H1 (cell line): ENCODE data around the gene GTF2F1. TPM values are rescaled to one million over a fixed set of nuclear protein-coding genes. Genes with fewer than 3 reads are reported as not detected.

Experiments used
- CTCF ChIA-PET: fragments of 300-600 bp; sonication (Branson Sonifier 250); formaldehyde crosslinking; loops from one replicate; lab custom pipeline; 2021; ENCODE audit not compliant: partially characterized antibody; lab: Charles Lee
- POLR2A ChIA-PET: fragments of 300-600 bp; sonication (Branson Sonifier 250); formaldehyde crosslinking; loops from one replicate; lab custom pipeline; 2021; ENCODE audit warnings: inconsistent platforms; ENCODE audit not compliant: partially characterized antibody; lab: Charles Lee
- DNase-seq, 2 experiments: peaks; one replicate each; pipeline versions ENCODE4 v3.0.0 to v3.0.0-alpha.2; 2010 to 2022; ENCODE audit warnings: low spot score in 2 of 2, low read depth in 1 of 2, mixed read lengths in 1 of 2
- FAIRE-seq: peaks from 2 replicates; lab custom pipeline; 2011; peaks lifted over from hg19 to GRCh38; lab: Jason Lieb, UNC
- H2AFZ ChIP-seq: 2 replicates; pipeline ENCODE4 v1.8.1; 2012; ENCODE audit warnings: low read length, inconsistent platforms
- H2AK5ac ChIP-seq: 2 replicates; pipeline ENCODE4 v1.6.1; 2013; ENCODE audit warnings: low read depth, low read length
- H2BK120ac ChIP-seq: replicated peaks from 2 replicates; pipeline ENCODE3; 2013; ENCODE audit warnings: low read depth, low read length, inconsistent platforms
- H2BK12ac ChIP-seq: 2 replicates; pipeline ENCODE4 v1.6.1; 2013; ENCODE audit warnings: low read depth, low read length
- H2BK15ac ChIP-seq: 2 replicates; pipeline ENCODE4 v1.6.1; 2013; ENCODE audit warnings: low read length
- H2BK20ac ChIP-seq: 2 replicates; pipeline ENCODE4 v1.6.1; 2013; ENCODE audit warnings: low read length
- H2BK5ac ChIP-seq: 2 replicates; pipeline ENCODE4 v1.6.1; 2013; ENCODE audit warnings: low read depth, low read length
- H3K14ac ChIP-seq: 2 replicates; pipeline ENCODE4 v1.6.1; 2013; ENCODE audit warnings: inconsistent platforms; ENCODE audit not compliant: insufficient read length
- H3K18ac ChIP-seq: 2 replicates; pipeline ENCODE4 v1.6.1; 2013; ENCODE audit warnings: low read length; ENCODE audit errors: extremely low read depth
- H3K23ac ChIP-seq: 2 replicates; pipeline ENCODE4 v1.6.1; 2013; ENCODE audit warnings: inconsistent platforms; ENCODE audit not compliant: insufficient read length
- H3K23me2 ChIP-seq: 2 replicates; pipeline ENCODE4 v1.6.1; 2013; ENCODE audit warnings: low read depth, low read length
- H3K27ac ChIP-seq: 2 replicates; pipeline ENCODE4 v1.6.1; 2011; ENCODE audit warnings: low read depth, low read length, inconsistent platforms
- H3K27me3 ChIP-seq, 4 experiments: replicated peaks in 1 of 4; 1 replicate in 1 of 4; 2 replicates in 3 of 4; pipeline versions ENCODE4 v1.6.1 to v1.8.1; 2011 to 2013; ENCODE audit warnings: low read length in 3 of 4, mild to moderate bottlenecking in 3 of 4, inconsistent platforms in 2 of 4, mixed read lengths in 2 of 4, moderate library complexity in 1 of 4; ENCODE audit not compliant: control insufficient read depth in 3 of 4, insufficient read depth in 3 of 4; ENCODE audit errors: extremely low read depth in 1 of 4
- H3K36me3 ChIP-seq, 4 experiments: 2 replicates each; pipeline versions ENCODE4 v1.6.1 to v1.8.1; 2011 to 2013; ENCODE audit warnings: mild to moderate bottlenecking in 4 of 4, low read length in 3 of 4, moderate library complexity in 2 of 4, control low read depth in 1 of 4, inconsistent platforms in 1 of 4; ENCODE audit not compliant: insufficient read depth in 4 of 4, control insufficient read depth in 2 of 4
- H3K4ac ChIP-seq: replicated peaks from 2 replicates; pipeline ENCODE3; 2013; ENCODE audit warnings: low read length, low read depth, mixed read lengths, inconsistent platforms; ENCODE audit not compliant: insufficient read length
- H3K4me1 ChIP-seq, 4 experiments: replicated peaks in 1 of 4; 1 replicate in 1 of 4; 2 replicates in 3 of 4; pipeline versions ENCODE4 v1.6.1 to v1.8.1; 2011 to 2013; ENCODE audit warnings: low read length in 3 of 4, inconsistent platforms in 2 of 4, mixed read lengths in 1 of 4; ENCODE audit not compliant: insufficient read depth in 4 of 4, control insufficient read depth in 3 of 4
- H3K4me2 ChIP-seq, 2 experiments: 2 replicates each; pipeline versions ENCODE4 v1.6.1 to v1.8.1; 2011 to 2013; ENCODE audit warnings: low read depth in 2 of 2, low read length in 2 of 2, control low read depth in 1 of 2, inconsistent platforms in 1 of 2, mild to moderate bottlenecking in 1 of 2; ENCODE audit not compliant: insufficient read depth in 1 of 2
- H3K4me3 ChIP-seq, 4 experiments: fragments of 200-600, 300-600 bp in 1 of 4; sonication (generic), shearing (Covaris generic), sonication (Bioruptor Twin) in 1 of 4; 2 replicates each; pipeline versions ENCODE4 v1.5.1 to v1.8.1; 2011 to 2016; ENCODE audit warnings: low read length in 4 of 4, low read depth in 3 of 4, control low read depth in 2 of 4, inconsistent platforms in 2 of 4, mild to moderate bottlenecking in 2 of 4, mixed read lengths in 1 of 4, moderate library complexity in 1 of 4; ENCODE audit not compliant: insufficient read depth in 2 of 4; ENCODE audit errors: extremely low read depth in 1 of 4
- H3K56ac ChIP-seq: replicated peaks from 2 replicates; pipeline ENCODE3; 2013; ENCODE audit warnings: low read depth, mild to moderate bottlenecking, mixed read lengths, low read length, inconsistent platforms; ENCODE audit not compliant: insufficient read length
- H3K79me1 ChIP-seq: 2 replicates; pipeline ENCODE4 v1.6.1; 2013; ENCODE audit warnings: low read depth, low read length, control low read depth
- H3K79me2 ChIP-seq, 2 experiments: 2 replicates each; pipeline versions ENCODE4 v1.6.1 to v1.8.1; 2012 to 2013; ENCODE audit warnings: low read length in 2 of 2, mild to moderate bottlenecking in 2 of 2, inconsistent platforms in 1 of 2; ENCODE audit not compliant: insufficient read depth in 2 of 2, control insufficient read depth in 1 of 2
- H3K9ac ChIP-seq, 4 experiments: replicated peaks in 1 of 4; 1 replicate in 1 of 4; 2 replicates in 3 of 4; pipeline versions ENCODE4 v1.6.1 to v1.8.1; 2011 to 2013; ENCODE audit warnings: low read depth in 3 of 4, low read length in 3 of 4, control low read depth in 2 of 4, mild to moderate bottlenecking in 2 of 4, moderate library complexity in 2 of 4, inconsistent platforms in 1 of 4; ENCODE audit errors: extremely low read depth in 1 of 4
- H3K9me3 ChIP-seq, 2 experiments: 2 replicates each; pipeline versions ENCODE4 v1.6.1 to v1.8.1; 2012 to 2013; ENCODE audit warnings: mild to moderate bottlenecking in 2 of 2, moderate library complexity in 2 of 2, control low read depth in 1 of 2, inconsistent platforms in 1 of 2, low read depth in 1 of 2, low read length in 1 of 2, mixed read lengths in 1 of 2; ENCODE audit not compliant: insufficient read depth in 2 of 2
- H4K20me1 ChIP-seq, 2 experiments: replicated peaks in 1 of 2; 2 replicates each; pipeline versions ENCODE3 to v1.8.1; 2011 to 2013; ENCODE audit warnings: inconsistent platforms in 2 of 2, low read length in 2 of 2, mild to moderate bottlenecking in 1 of 2; ENCODE audit not compliant: insufficient read depth in 2 of 2, control insufficient read depth in 1 of 2
- H4K5ac ChIP-seq: 2 replicates; pipeline ENCODE4 v1.6.1; 2013; ENCODE audit warnings: low read length, low read depth, mixed read lengths, inconsistent platforms; ENCODE audit not compliant: insufficient read length
- H4K8ac ChIP-seq: 2 replicates; pipeline ENCODE4 v1.8.0; 2013; ENCODE audit warnings: mild to moderate bottlenecking, moderate library complexity, low read length, inconsistent platforms; ENCODE audit not compliant: insufficient read depth; ENCODE audit errors: extremely low read depth
- H4K91ac ChIP-seq: replicated peaks from 2 replicates; pipeline ENCODE3; 2013; ENCODE audit warnings: low read length, mixed read lengths, inconsistent platforms; ENCODE audit not compliant: insufficient read length
- BRCA1 ChIP-seq: IDR thresholded peaks from 2 replicates; pipeline ENCODE4 v1.6.1; 2012; ENCODE audit warnings: low read depth, low read length, improper control_type of control experiment
- CBX8 ChIP-seq: fragments of 300-800, 300-1000 bp; sonication (generic); IDR thresholded peaks from 2 replicates; pipeline ENCODE4 v1.7.1; 2016; ENCODE audit warnings: low read depth, low read length, borderline replicate concordance
- EZH2 ChIP-seq: fragments of 200-600 bp; sonication (generic); IDR thresholded peaks from 2 replicates; pipeline ENCODE4 v1.7.1; 2012; ENCODE audit warnings: low read depth, mild to moderate bottlenecking, moderate library complexity, low read length, inconsistent platforms; ENCODE audit not compliant: severe bottlenecking
- GABPA ChIP-seq: IDR thresholded peaks from 2 replicates; pipeline ENCODE4 v1.6.1; 2011; ENCODE audit warnings: mild to moderate bottlenecking, low read length, moderate library complexity, borderline replicate concordance; ENCODE audit not compliant: insufficient read depth
- NANOG ChIP-seq: IDR thresholded peaks from 2 replicates; pipeline ENCODE4 v1.6.1; 2011; ENCODE audit warnings: low read length, low read depth, mild to moderate bottlenecking, inconsistent platforms; ENCODE audit not compliant: insufficient read depth, poor library complexity, severe bottlenecking
- NRF1 ChIP-seq: IDR thresholded peaks from 2 replicates; pipeline ENCODE4 v1.6.1; 2011; ENCODE audit warnings: mild to moderate bottlenecking, low read depth, low read length, improper control_type of control experiment
- POLR2AphosphoS5 ChIP-seq: IDR thresholded peaks from 2 replicates; pipeline ENCODE4 v1.6.1; 2011; ENCODE audit warnings: low read depth, low read length
- POU5F1 ChIP-seq: IDR thresholded peaks from 2 replicates; pipeline ENCODE4 v1.6.1; 2011; ENCODE audit warnings: low read depth, mild to moderate bottlenecking, low read length, moderate library complexity
- SP1 ChIP-seq: IDR thresholded peaks from 2 replicates; pipeline ENCODE4 v1.6.1; 2011; ENCODE audit warnings: low read depth, low read length
- SP4 ChIP-seq: IDR thresholded peaks from 2 replicates; pipeline ENCODE4 v1.6.1; 2012; ENCODE audit warnings: low read length, inconsistent platforms
- TAF1 ChIP-seq: IDR thresholded peaks from 2 replicates; pipeline ENCODE4 v1.6.1; 2011; ENCODE audit warnings: mild to moderate bottlenecking, low read depth, low read length
- ZNF274 ChIP-seq: IDR thresholded peaks from 2 replicates; pipeline ENCODE4 v1.7.0; 2012; ENCODE audit warnings: low read length, borderline replicate concordance; ENCODE audit errors: extremely low read depth
- WGBS, 2 experiments: shearing (Covaris generic) in 1 of 2; methylation state at CpG; one replicate each; pipeline versions ENCODE4 v1.1.6 to v1.1.7; 2013 to 2015; ENCODE audit warnings: low lambda C conversion rate in 2 of 2, mixed read lengths in 2 of 2, inconsistent platforms in 1 of 2, low coverage in 1 of 2, missing lambda C conversion rate in 1 of 2; ENCODE audit not compliant: insufficient replicate concordance in 2 of 2, insufficient coverage in 1 of 2, insufficient read length in 1 of 2; ENCODE audit errors: extremely low coverage in 1 of 2, missing lambda C conversion rate in 1 of 2; 5-methylcytosine and 5-hydroxymethylcytosine counted together
- polyA plus RNA-seq, 7 experiments: library from polyadenylated mRNA; depleted of rRNA in 3 of 7; stranded (reverse) in 5 of 7; unstranded in 2 of 7; fragments of >200 nt in 5 of 7; fragments of 200-250 nt in 2 of 7; gene quantifications; 1 replicate in 5 of 7; 2 replicates in 1 of 7; 4 replicates in 1 of 7; pipeline versions ENCODE4 v1.2.1 to v1.2.3, GENCODE V29; 2011 to 2013; ENCODE audit warnings: missing spikeins in 2 of 7, mixed read lengths in 2 of 7
- total RNA-seq: library from RNA; stranded (reverse); fragmentation: NEBNext Ultra II Directional; extraction: Animal tissue kit (Norgen Biotek cat#: 25700); gene quantifications from 2 replicates; pipeline ENCODE4 v1.2.1, GENCODE V29; 2021

The GTF2F1 gene
- total and polyA plus RNA-seq, 2 of the 8 experiments (the other 6 are each of a cell fraction or from before 2014, with no cell fraction given): 29.3 to 56.3 TPM

- TF ChIP-seq ZNF274: no peak
- no peak for TF ChIP-seq POLR2AphosphoS5
- TF ChIP-seq SP4: no peak
- no peak for TF ChIP-seq POU5F1
- TF ChIP-seq TAF1: no peak
- no peak for TF ChIP-seq NRF1
- no peak for TF ChIP-seq CBX8
- TF ChIP-seq BRCA1: no peak
- TF ChIP-seq SP1: no peak
- TF ChIP-seq EZH2: no peak
- TF ChIP-seq NANOG: no peak
- TF ChIP-seq GABPA: no peak
- Histone ChIP-seq H2BK15ac (no peak overlapping the region), H3K79me2 (peaks cover 0 to 34% of the 10 kb centered on the region in 2 experiments), H4K5ac (no peak overlapping the region), H2AK5ac (no peak overlapping the region), H3K4me1 (peaks cover 0 to 12% (median 6%) of the 10 kb centered on the region in 4 experiments; a peak in 6 of 7 replicates), H3K4me2 (no peak overlapping the region), H2BK120ac (no peak overlapping the region), H3K18ac (no peak overlapping the region), H3K36me3 (peaks cover 42 to 74% (median 62%) of the 10 kb centered on the region in 4 experiments), H2AFZ (no peak overlapping the region), H2BK12ac (no peak overlapping the region), H2BK20ac (no peak overlapping the region), H3K9me3 (no peaks in the 10 kb centered on the region), H3K9ac (no peak overlapping the region), H4K20me1 (peaks cover 23 to 48% of the 10 kb centered on the region in 2 experiments), H3K14ac (no peak overlapping the region), H3K56ac (no peak overlapping the region), H3K4me3 (no peak overlapping the region), H3K4ac (no peak overlapping the region), H3K79me1 (peaks cover 18% of the 10 kb centered on the region), H3K23ac (no peak overlapping the region), H2BK5ac (no peak overlapping the region), H3K27me3 (no peaks in the 10 kb centered on the region), H3K27ac (no peak overlapping the region), H4K8ac (no peak overlapping the region), H3K23me2 (no peaks in the 10 kb centered on the region), H4K91ac (no peak overlapping the region)
- CTCF ChIA-PET: interaction anchor here (1.4 kb wide), 1 partner anchor 197 kb away, joined by 3 read pairs; no protein-coding TSS in a partner anchor
- FAIRE-seq (no peak), DNase-seq (no peak)
- 92% methylated on average over 10 of the region's 32 CpGs; no CpG with 5 or more reads in 1 of the 2 experiments for WGBS, 2 experiments
- POLR2A ChIA-PET: interaction anchor here (1.2 to 1.6 kb wide), 2 partner anchors 10 to 18 kb away, joined by 4 to 5 read pairs; partner anchors contain the start of gene KHSRP
Observed at GRCh38 chr19:6415591-6416190, 22.7 kb upstream of the GTF2F1 start.
